WTC11 (cell line): ENCODE measurements around the gene TIMM22. TPM values are rescaled to one million over a fixed set of nuclear protein-coding genes. Genes with fewer than 3 reads are reported as not detected.

ENCODE experiments used
- ATAC-seq: fragments of 200-7000 bp; cut with Tn5 transposase; 2 replicates; pipeline ENCODE4 v1.10.0; 2021; ENCODE audit warnings: mild to moderate bottlenecking, moderate library complexity
- CTCF ChIA-PET: fragments of 300-600 bp; sonication (Branson Sonifier 250); formaldehyde crosslinking; loops from one replicate; lab custom pipeline; 2021; ENCODE audit warnings: antibody characterized with exemption; lab: Charles Lee
- POLR2A ChIA-PET: fragments of 350-600 bp; sonication (Branson Sonifier 250); formaldehyde crosslinking; loops from one replicate; lab custom pipeline; 2021; ENCODE audit warnings: antibody characterized with exemption; lab: Charles Lee
- DNase-seq: peaks from one replicate; pipeline ENCODE4 v3.0.0; 2021; ENCODE audit warnings: low spot score
- H3K27ac Mint-ChIP-seq: 2 replicates; pipeline ENCODE4 v1.8.0; 2021; ENCODE audit warnings: mixed read lengths
- H3K27me3 Mint-ChIP-seq: 2 replicates; pipeline ENCODE4 v1.8.0; 2021; ENCODE audit warnings: low read depth, mild to moderate bottlenecking, moderate library complexity, mixed read lengths
- H3K36me3 Mint-ChIP-seq: 2 replicates; pipeline ENCODE4 v1.8.0; 2021; ENCODE audit warnings: mixed read lengths
- H3K4me1 Mint-ChIP-seq: 2 replicates; pipeline ENCODE4 v1.8.0; 2022; ENCODE audit warnings: mixed read lengths
- H3K4me3 Mint-ChIP-seq: 2 replicates; pipeline ENCODE4 v1.8.0; 2021; ENCODE audit warnings: mild to moderate bottlenecking, moderate library complexity, mixed read lengths
- H3K9me3 Mint-ChIP-seq: 2 replicates; pipeline ENCODE4 v1.8.0; 2021; ENCODE audit warnings: mixed read lengths
- AFF4 ChIP-seq: sonication (generic); formaldehyde crosslinking; IDR thresholded peaks from 2 replicates; pipeline ENCODE4 v1.8.1; 2023; ENCODE audit warnings: mild to moderate bottlenecking, missing genetic modification reagents, borderline replicate concordance
- ATF1 ChIP-seq: sonication (generic); formaldehyde crosslinking; IDR thresholded peaks from 2 replicates; pipeline ENCODE4 v1.8.1; 2023; ENCODE audit warnings: mild to moderate bottlenecking, moderate library complexity, missing genetic modification reagents
- EMX1 ChIP-seq: fragments of 250-450 bp; sonication (Bioruptor Pico); IDR thresholded peaks from 2 replicates; pipeline ENCODE4 v1.8.0; 2021; ENCODE audit warnings: mild to moderate bottlenecking
- ESRRA ChIP-seq: sonication (generic); formaldehyde crosslinking; IDR thresholded peaks from 2 replicates; pipeline ENCODE4 v1.8.1; 2022; ENCODE audit warnings: mild to moderate bottlenecking, missing genetic modification reagents, borderline replicate concordance
- IRF1 ChIP-seq: sonication (generic); formaldehyde crosslinking; IDR thresholded peaks from 2 replicates; pipeline ENCODE4 v1.8.0; 2023; ENCODE audit warnings: missing genetic modification reagents
- JAZF1 ChIP-seq: fragments of 250-450 bp; sonication (Bioruptor Pico); IDR thresholded peaks from 2 replicates; pipeline ENCODE4 v1.9.0; 2021; ENCODE audit warnings: moderate library complexity, mild to moderate bottlenecking, inconsistent platforms
- KAT7 ChIP-seq: sonication (generic); formaldehyde crosslinking; IDR thresholded peaks from 2 replicates; pipeline ENCODE4 v1.8.1; 2023; ENCODE audit warnings: missing genetic modification reagents, mild to moderate bottlenecking, borderline replicate concordance
- MAX ChIP-seq: sonication (generic); formaldehyde crosslinking; IDR thresholded peaks from 2 replicates; pipeline ENCODE4 v1.8.0; 2022; ENCODE audit warnings: mild to moderate bottlenecking, missing genetic modification reagents
- MLX ChIP-seq: sonication (generic); formaldehyde crosslinking; IDR thresholded peaks from 2 replicates; pipeline ENCODE4 v1.8.1; 2023; ENCODE audit warnings: mild to moderate bottlenecking, missing genetic modification reagents, moderate library complexity
- NFYB ChIP-seq: sonication (generic); formaldehyde crosslinking; conservative IDR thresholded peaks from 2 replicates; pipeline ENCODE4 v1.8.0; 2022; ENCODE audit warnings: low read depth, missing genetic modification reagents
- NR2C2 ChIP-seq: sonication (generic); formaldehyde crosslinking; IDR thresholded peaks from 2 replicates; pipeline ENCODE4 v1.8.0; 2022; ENCODE audit warnings: mild to moderate bottlenecking, missing genetic modification reagents
- PREB ChIP-seq: sonication (generic); formaldehyde crosslinking; IDR thresholded peaks from 2 replicates; pipeline ENCODE4 v1.8.1; 2022; ENCODE audit warnings: mild to moderate bottlenecking, missing genetic modification reagents, moderate library complexity, borderline replicate concordance
- PRRX2 ChIP-seq: fragments of 250-450 bp; sonication (Bioruptor Pico); IDR thresholded peaks from 2 replicates; pipeline ENCODE4 v1.8.0; 2021; ENCODE audit warnings: mild to moderate bottlenecking
- SP1 ChIP-seq: sonication (generic); formaldehyde crosslinking; conservative IDR thresholded peaks from 2 replicates; pipeline ENCODE4 v1.8.1; 2022; ENCODE audit warnings: missing genetic modification reagents
- TCF7 ChIP-seq: sonication (generic); formaldehyde crosslinking; IDR thresholded peaks from 2 replicates; pipeline ENCODE4 v1.8.0; 2022; ENCODE audit warnings: mild to moderate bottlenecking, low read depth, missing genetic modification reagents, moderate library complexity
- TEAD1 ChIP-seq: sonication (generic); formaldehyde crosslinking; IDR thresholded peaks from 2 replicates; pipeline ENCODE4 v1.8.0; 2022; ENCODE audit warnings: mild to moderate bottlenecking, missing genetic modification reagents
- TEAD4 ChIP-seq: sonication (generic); formaldehyde crosslinking; IDR thresholded peaks from 2 replicates; pipeline ENCODE4 v1.8.0; 2022; ENCODE audit warnings: mild to moderate bottlenecking, missing genetic modification reagents
- TP53 ChIP-seq: sonication (generic); formaldehyde crosslinking; IDR thresholded peaks from 2 replicates; pipeline ENCODE4 v1.8.1; 2023; ENCODE audit warnings: mild to moderate bottlenecking, missing genetic modification reagents
- ZNF138 ChIP-seq: sonication (generic); formaldehyde crosslinking; conservative IDR thresholded peaks from 2 replicates; pipeline ENCODE4 v1.8.1; 2022; ENCODE audit warnings: mild to moderate bottlenecking, moderate library complexity, missing genetic modification reagents
- ZNF317 ChIP-seq: sonication (generic); formaldehyde crosslinking; IDR thresholded peaks from 2 replicates; pipeline ENCODE4 v1.8.1; 2023; ENCODE audit warnings: low read depth, mild to moderate bottlenecking, moderate library complexity, missing genetic modification reagents, borderline replicate concordance
- total RNA-seq: library from RNA; stranded (reverse); gene quantifications from 3 replicates; pipeline ENCODE4 v1.2.3, GENCODE V29; 2021

TIMM22 gene
- total RNA-seq, 1 experiment from 2014 or later = 18.0 TPM

- peaks cover 6% of the 10 kb centered on the region for H3K4me1 Mint-ChIP-seq
- no peak for DNase-seq
- peaks cover 10% of the 10 kb centered on the region for H3K9me3 Mint-ChIP-seq
- H3K27me3 Mint-ChIP-seq = no peaks in the 10 kb centered on the region
- peaks cover 11% of the 10 kb centered on the region for H3K36me3 Mint-ChIP-seq
- ChIA-PET CTCF (interaction anchor here (1.5 to 5.4 kb wide), 2 partner anchors 16 to 18 kb away, joined by 11 to 29 read pairs; no protein-coding TSS in a partner anchor), POLR2A (no interaction called here)
- no peak for TF ChIP-seq KAT7
- no peak for TF ChIP-seq ESRRA
- TF ChIP-seq TEAD1 = no peak
- no peak for TF ChIP-seq AFF4
- TF ChIP-seq TEAD4 (CRISPR knock-in tag) = no peak
- no peak for TF ChIP-seq MLX (CRISPR knock-in tag)
- no peak for TF ChIP-seq ZNF317 (CRISPR knock-in tag)
- TF ChIP-seq PREB = no peak
- TF ChIP-seq TCF7 (CRISPR knock-in tag) = no peak
- no peak for TF ChIP-seq ZNF138 (CRISPR knock-in tag)
- TF ChIP-seq TP53 = no peak
- no peak overlapping the region for H3K4me3 Mint-ChIP-seq
- no peak overlapping the region for H3K27ac Mint-ChIP-seq
- no peak for ATAC-seq
Observed at GRCh38 chr17:1040216-1040600, 43.3 kb downstream of the TIMM22 start.

- Mint-ChIP-seq H3K9me3 (peaks cover 10% of the 10 kb centered on the region), H3K27ac (no peak overlapping the region), H3K4me3 (no peak overlapping the region)
Observed at GRCh38 chr17:1041746-1042145, 44.8 kb downstream of the TIMM22 start.

More at GRCh38 chr17:1041746-1042145, 44.8 kb downstream of the TIMM22 start:
- DNase-seq (no peak), ATAC-seq (no peak)
- peaks cover 11% of the 10 kb centered on the region for H3K36me3 Mint-ChIP-seq
- CTCF ChIA-PET = no interaction called here
- no peak for TF ChIP-seq JAZF1 (CRISPR knock-in tag)
- TF ChIP-seq ATF1 (CRISPR knock-in tag) = no peak
- TF ChIP-seq IRF1 = no peak
- TF ChIP-seq ESRRA = no peak
- no peak for TF ChIP-seq PRRX2 (CRISPR knock-in tag)
- no peak for TF ChIP-seq AFF4
- TF ChIP-seq EMX1 (CRISPR knock-in tag) = no peak
- TF ChIP-seq MAX (CRISPR knock-in tag) = no peak
- TF ChIP-seq SP1 (CRISPR knock-in tag) = no peak
- TF ChIP-seq NR2C2 = no peak
- TF ChIP-seq NFYB (CRISPR knock-in tag) = no peak
- TF ChIP-seq KAT7 = no peak
- POLR2A ChIA-PET = no interaction called here
- peaks cover 6% of the 10 kb centered on the region for H3K4me1 Mint-ChIP-seq
- H3K27me3 Mint-ChIP-seq = no peaks in the 10 kb centered on the region
